ENCODE data around the gene LAMA5. TPM values are rescaled to one million over a fixed set of nuclear protein-coding genes. Genes with fewer than 3 reads are reported as not detected.

LAMA5 gene
- total and polyA plus RNA-seq, 2 experiments from 2014 or later, result 201 to 298 TPM

DNA sequence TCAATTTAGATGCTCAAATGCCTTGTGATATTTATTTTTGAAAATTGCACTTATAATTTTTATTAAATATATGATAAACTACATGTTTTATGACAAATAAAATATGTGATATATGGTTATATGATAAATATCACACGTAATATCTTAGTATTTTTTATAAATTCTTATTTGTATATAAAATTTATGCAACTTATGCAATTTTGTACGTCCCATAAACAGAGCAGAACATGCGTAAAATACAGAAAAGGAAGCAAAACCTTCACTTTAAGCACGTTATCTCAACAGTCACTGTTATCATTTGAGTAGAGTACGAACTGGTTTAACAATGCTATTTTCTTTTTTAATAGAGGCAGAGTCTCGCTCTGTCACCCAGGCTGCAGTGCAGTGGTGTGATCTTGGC is 80.0 kb downstream of the LAMA5 start:
- Histone ChIP-seq H3K9me2 (ENCODE audit: insufficient read depth) (no peaks in the 10 kb centered on the region), H3K27me3 (ENCODE audit: insufficient read depth) (no peaks in the 10 kb centered on the region), H3K4me1 (ENCODE audit: insufficient read depth) (no peaks in the 10 kb centered on the region), H3K36me3 (ENCODE audit: insufficient read depth) (0 out of 2 replicates have a peak, but pooled peaks cover 5% of the 10 kb centered on the region), H4K20me1 (replicated peaks; ENCODE audit: insufficient read depth) (no peaks in the 10 kb centered on the region), H3F3A (replicated peaks; ENCODE audit: low read depth) (0 out of 2 replicates have a peak, but pooled peaks cover 3% of the 10 kb centered on the region), H3K27ac (ENCODE audit: low read depth) (no peak overlapping the region), H3K4me3 (no peak overlapping the region), H3K4me2 (no peak overlapping the region), H3K79me2 (replicated peaks; ENCODE audit: insufficient read depth) (no peaks in the 10 kb centered on the region), H2AFZ (no peak overlapping the region)
- peaks cover 9% of the 10 kb centered on the region for H3K27me3 Mint-ChIP-seq (ENCODE audit: insufficient read depth, low read depth, poor library complexity)
- no peak overlapping the region for H3K27ac Mint-ChIP-seq
- no peak overlapping the region for H3K4me3 Mint-ChIP-seq
- ATAC-seq (no peak), DNase-seq (ENCODE audit: low spot score) (no peak)
- no peaks in the 10 kb centered on the region for H3K4me1 Mint-ChIP-seq
- no peak for TF ChIP-seq JUNB (IDR thresholded peaks at IDR 0.05; ENCODE audit: unreplicated experiment)
- no peak for TF ChIP-seq ZNF331 (CRISPR knock-in tag; IDR thresholded peaks at IDR 0.05; ENCODE audit: low read depth)
- TF ChIP-seq CREB1 (CRISPR knock-in tag; IDR thresholded peaks at IDR 0.05; ENCODE audit: low read depth), result no peak
- TF ChIP-seq, protein P1, sequence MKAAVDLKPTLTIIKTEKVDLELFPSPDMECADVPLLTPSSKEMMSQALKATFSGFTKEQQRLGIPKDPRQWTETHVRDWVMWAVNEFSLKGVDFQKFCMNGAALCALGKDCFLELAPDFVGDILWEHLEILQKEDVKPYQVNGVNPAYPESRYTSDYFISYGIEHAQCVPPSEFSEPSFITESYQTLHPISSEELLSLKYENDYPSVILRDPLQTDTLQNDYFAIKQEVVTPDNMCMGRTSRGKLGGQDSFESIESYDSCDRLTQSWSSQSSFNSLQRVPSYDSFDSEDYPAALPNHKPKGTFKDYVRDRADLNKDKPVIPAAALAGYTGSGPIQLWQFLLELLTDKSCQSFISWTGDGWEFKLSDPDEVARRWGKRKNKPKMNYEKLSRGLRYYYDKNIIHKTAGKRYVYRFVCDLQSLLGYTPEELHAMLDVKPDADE (IDR thresholded peaks at IDR 0.05), result no peak
- TF ChIP-seq, protein P2, sequence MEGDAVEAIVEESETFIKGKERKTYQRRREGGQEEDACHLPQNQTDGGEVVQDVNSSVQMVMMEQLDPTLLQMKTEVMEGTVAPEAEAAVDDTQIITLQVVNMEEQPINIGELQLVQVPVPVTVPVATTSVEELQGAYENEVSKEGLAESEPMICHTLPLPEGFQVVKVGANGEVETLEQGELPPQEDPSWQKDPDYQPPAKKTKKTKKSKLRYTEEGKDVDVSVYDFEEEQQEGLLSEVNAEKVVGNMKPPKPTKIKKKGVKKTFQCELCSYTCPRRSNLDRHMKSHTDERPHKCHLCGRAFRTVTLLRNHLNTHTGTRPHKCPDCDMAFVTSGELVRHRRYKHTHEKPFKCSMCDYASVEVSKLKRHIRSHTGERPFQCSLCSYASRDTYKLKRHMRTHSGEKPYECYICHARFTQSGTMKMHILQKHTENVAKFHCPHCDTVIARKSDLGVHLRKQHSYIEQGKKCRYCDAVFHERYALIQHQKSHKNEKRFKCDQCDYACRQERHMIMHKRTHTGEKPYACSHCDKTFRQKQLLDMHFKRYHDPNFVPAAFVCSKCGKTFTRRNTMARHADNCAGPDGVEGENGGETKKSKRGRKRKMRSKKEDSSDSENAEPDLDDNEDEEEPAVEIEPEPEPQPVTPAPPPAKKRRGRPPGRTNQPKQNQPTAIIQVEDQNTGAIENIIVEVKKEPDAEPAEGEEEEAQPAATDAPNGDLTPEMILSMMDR (conservative IDR thresholded peaks at IDR 0.05; ENCODE audit: low read depth in 2 of 2), result no peak
- no peak for TF ChIP-seq STAT1 (IDR thresholded peaks at IDR 0.05; ENCODE audit: unreplicated experiment)
- no peak for TF ChIP-seq NANOG (IDR thresholded peaks at IDR 0.05; ENCODE audit: borderline replicate concordance)
- no peaks in the 10 kb centered on the region for H3K9me3 Mint-ChIP-seq
- H3K36me3 Mint-ChIP-seq (ENCODE audit: low read depth), result peaks cover 24% of the 10 kb centered on the region

DNA sequence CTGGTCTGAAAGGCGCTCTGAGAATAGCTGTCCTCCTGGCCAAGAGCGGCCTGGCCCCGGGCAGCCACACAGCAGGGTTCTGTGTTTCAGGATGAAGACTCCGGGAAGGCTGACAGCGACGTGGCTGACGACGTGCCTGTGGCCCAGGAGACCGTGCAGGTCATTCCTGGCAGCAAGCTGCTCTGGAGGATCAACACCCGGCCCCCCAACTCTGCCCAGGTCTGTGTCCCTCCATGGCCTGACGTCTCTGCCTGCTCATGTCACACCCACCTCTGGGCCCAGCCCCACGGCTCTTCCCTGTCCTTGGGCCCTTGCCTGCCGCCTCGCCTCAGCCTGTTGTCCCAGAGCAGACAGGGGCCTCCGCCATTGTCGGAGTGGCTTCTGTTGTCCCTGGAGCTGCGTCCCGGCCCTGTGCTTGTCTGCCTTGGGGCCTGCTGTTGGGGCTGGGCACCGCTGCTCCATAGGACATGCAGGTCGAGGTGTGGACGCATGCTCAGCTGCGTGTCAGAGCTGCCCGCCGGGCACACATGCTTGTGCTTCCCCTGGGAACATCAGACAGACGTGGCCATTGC is 80.5 kb downstream of the LAMA5 start:
- Mint-ChIP-seq H3K27ac (no peak overlapping the region), H3K9me3 (no peaks in the 10 kb centered on the region), H3K4me3 (no peak overlapping the region), H3K4me1 (no peaks in the 10 kb centered on the region; the same call in 2 of the 3 replicates), H3K27me3 (ENCODE audit: insufficient read depth, low read depth, poor library complexity) (peaks cover 9% of the 10 kb centered on the region), H3K36me3 (ENCODE audit: low read depth) (peaks cover 26% of the 10 kb centered on the region)
- H3K4me1 ChIP-seq (ENCODE audit: insufficient read depth), result no peaks in the 10 kb centered on the region
- no peaks in the 10 kb centered on the region for H3K27me3 ChIP-seq (ENCODE audit: insufficient read depth)
- H2AFZ ChIP-seq, result no peak overlapping the region
- H4K20me1 ChIP-seq (replicated peaks; ENCODE audit: insufficient read depth), result no peaks in the 10 kb centered on the region
- no peak for ATAC-seq
- no peaks in the 10 kb centered on the region for H3K9me2 ChIP-seq (ENCODE audit: insufficient read depth)
- H3K4me2 ChIP-seq, result no peak overlapping the region
- no peak overlapping the region for H3K4me3 ChIP-seq
- H3K27ac ChIP-seq (ENCODE audit: low read depth), result no peak overlapping the region
- DNase-seq (ENCODE audit: low spot score), result no peak
- H3K79me2 ChIP-seq (replicated peaks; ENCODE audit: insufficient read depth), result no peaks in the 10 kb centered on the region
- 0 out of 2 replicates have a peak, but pooled peaks cover 3% of the 10 kb centered on the region for H3F3A ChIP-seq (replicated peaks; ENCODE audit: low read depth)
- H3K36me3 ChIP-seq (ENCODE audit: insufficient read depth), result peaks cover 10% of the 10 kb centered on the region; the same call in 1 of the 2 replicates
- no peak for TF ChIP-seq NANOG (IDR thresholded peaks at IDR 0.05; ENCODE audit: borderline replicate concordance)
- no peak for TF ChIP-seq STAT1 (IDR thresholded peaks at IDR 0.05; ENCODE audit: unreplicated experiment)
- TF ChIP-seq CREB1 (CRISPR knock-in tag; IDR thresholded peaks at IDR 0.05; ENCODE audit: low read depth), result no peak
- TF ChIP-seq, protein P3, sequence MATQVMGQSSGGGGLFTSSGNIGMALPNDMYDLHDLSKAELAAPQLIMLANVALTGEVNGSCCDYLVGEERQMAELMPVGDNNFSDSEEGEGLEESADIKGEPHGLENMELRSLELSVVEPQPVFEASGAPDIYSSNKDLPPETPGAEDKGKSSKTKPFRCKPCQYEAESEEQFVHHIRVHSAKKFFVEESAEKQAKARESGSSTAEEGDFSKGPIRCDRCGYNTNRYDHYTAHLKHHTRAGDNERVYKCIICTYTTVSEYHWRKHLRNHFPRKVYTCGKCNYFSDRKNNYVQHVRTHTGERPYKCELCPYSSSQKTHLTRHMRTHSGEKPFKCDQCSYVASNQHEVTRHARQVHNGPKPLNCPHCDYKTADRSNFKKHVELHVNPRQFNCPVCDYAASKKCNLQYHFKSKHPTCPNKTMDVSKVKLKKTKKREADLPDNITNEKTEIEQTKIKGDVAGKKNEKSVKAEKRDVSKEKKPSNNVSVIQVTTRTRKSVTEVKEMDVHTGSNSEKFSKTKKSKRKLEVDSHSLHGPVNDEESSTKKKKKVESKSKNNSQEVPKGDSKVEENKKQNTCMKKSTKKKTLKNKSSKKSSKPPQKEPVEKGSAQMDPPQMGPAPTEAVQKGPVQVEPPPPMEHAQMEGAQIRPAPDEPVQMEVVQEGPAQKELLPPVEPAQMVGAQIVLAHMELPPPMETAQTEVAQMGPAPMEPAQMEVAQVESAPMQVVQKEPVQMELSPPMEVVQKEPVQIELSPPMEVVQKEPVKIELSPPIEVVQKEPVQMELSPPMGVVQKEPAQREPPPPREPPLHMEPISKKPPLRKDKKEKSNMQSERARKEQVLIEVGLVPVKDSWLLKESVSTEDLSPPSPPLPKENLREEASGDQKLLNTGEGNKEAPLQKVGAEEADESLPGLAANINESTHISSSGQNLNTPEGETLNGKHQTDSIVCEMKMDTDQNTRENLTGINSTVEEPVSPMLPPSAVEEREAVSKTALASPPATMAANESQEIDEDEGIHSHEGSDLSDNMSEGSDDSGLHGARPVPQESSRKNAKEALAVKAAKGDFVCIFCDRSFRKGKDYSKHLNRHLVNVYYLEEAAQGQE (IDR thresholded peaks at IDR 0.05; ENCODE audit: unreplicated experiment), result no peak
- TF ChIP-seq ZNF114 (CRISPR knock-in tag; IDR thresholded peaks at IDR 0.05), result no peak
- no peak for TF ChIP-seq EZH2 (IDR thresholded peaks at IDR 0.05; ENCODE audit: low read depth, unreplicated experiment)
- no peak for TF ChIP-seq POLR2AphosphoS5 (IDR thresholded peaks at IDR 0.05; ENCODE audit: low read depth)
- TF ChIP-seq, protein P1 (IDR thresholded peaks at IDR 0.05), result no peak
- TF ChIP-seq JUNB (IDR thresholded peaks at IDR 0.05; ENCODE audit: unreplicated experiment), result no peak

Measured in GM23338 (cell line).